ENCODE measurements around the gene AKT1. TPM values are rescaled to one million over a fixed set of nuclear protein-coding genes. Genes with fewer than 3 reads are reported as not detected.

AKT1 gene
- total and polyA plus RNA-seq, 2 donors, result 56.2 to 90.9 TPM

GRCh38 chr14:104830781-104831180 lies 35.2 kb upstream of the AKT1 start:
- 88% methylated on average over 9 of the region's 9 CpGs for WGBS
- Histone ChIP-seq H3K27ac (ENCODE audit: low read depth in 1 of 2, low read length in 1 of 2) (no peak overlapping the region), H3K4me3 (ENCODE audit: low read length in 2 of 2) (no peak overlapping the region), H3K36me3 (ENCODE audit: control insufficient read depth in 2 of 2, insufficient read depth in 2 of 2, low read length in 1 of 2) (no peaks in the 10 kb centered on the region), H3K9me3 (ENCODE audit: control insufficient read depth in 2 of 2, insufficient read depth in 1 of 2, low read length in 1 of 2) (peaks cover 0 to 1% of the 10 kb centered on the region in 2 donors), H3K27me3 (ENCODE audit: control insufficient read depth in 2 of 2, insufficient read depth in 1 of 2, low read length in 1 of 2) (peaks cover 15 to 30% of the 10 kb centered on the region in 2 donors), H3K4me1 (ENCODE audit: control insufficient read depth in 2 of 2, insufficient read depth in 2 of 2, low read length in 2 of 2) (peaks cover 0 to 16% of the 10 kb centered on the region in 2 donors)
- no peak for DNase-seq (ENCODE audit: low read depth in 6 of 9, low spot score in 9 of 9)

DNA sequence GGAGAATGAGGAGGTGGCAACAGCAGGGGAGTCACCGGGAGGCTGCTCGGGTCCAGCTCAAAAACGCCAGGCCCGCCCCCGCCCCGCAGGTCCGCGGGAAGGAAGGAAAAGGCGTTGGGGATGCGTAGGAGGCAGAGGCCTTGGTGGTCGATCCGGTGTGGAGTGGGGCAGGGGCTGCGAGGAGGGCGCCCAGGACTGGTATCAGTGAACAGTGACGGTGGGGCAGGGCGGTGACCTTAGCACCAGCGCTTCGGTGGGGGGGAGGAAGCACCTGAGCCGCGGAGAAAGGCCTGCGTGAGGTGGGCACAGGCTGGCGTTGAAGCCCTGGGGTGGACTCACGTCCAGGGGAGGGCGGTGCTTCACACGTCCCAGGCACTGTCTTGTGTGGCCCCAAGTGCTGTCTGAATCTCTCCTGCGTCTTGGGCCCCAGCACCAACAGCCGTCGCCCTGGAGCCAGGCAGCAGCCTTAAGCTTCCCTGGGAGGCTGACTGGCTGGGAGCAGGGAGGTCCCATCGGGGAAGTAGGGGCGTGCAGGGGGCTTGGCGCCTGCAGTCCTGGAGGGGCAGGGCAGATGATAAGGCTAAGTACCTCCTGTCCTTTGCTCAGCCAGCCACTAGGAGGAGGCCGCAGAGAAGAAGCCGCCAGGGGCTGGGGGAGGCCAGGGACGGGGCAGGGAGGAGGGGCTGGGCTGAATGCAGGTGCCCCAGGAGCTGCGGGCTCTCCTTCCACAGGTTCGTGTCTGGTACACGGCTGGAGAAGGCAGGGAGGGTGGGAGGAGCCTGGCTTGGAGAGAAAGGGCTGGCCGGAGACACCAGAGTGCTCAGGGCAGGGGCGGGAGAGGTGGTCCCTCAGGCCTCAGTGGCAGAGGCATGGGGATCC lies 31.9 kb upstream of the AKT1 start:
- peaks cover 0 to 10% of the 10 kb centered on the region in 2 donors for H3K9me3 ChIP-seq (ENCODE audit: control insufficient read depth in 2 of 2, insufficient read depth in 1 of 2, low read length in 1 of 2)
- 7% methylated on average over 39 of the region's 39 CpGs for WGBS
- peak in 2 of 9 donors; percentile 20 to 38 for DNase-seq (ENCODE audit: low read depth in 6 of 9, low spot score in 9 of 9)
- no peaks in the 10 kb centered on the region for H3K36me3 ChIP-seq (ENCODE audit: control insufficient read depth in 2 of 2, insufficient read depth in 2 of 2, low read length in 1 of 2)
- H3K4me3 ChIP-seq (ENCODE audit: low read length in 2 of 2), result peak overlapping the region in 1 of 2 donors; percentile 36
- peaks cover 0 to 19% of the 10 kb centered on the region in 2 donors for H3K4me1 ChIP-seq (ENCODE audit: control insufficient read depth in 2 of 2, insufficient read depth in 2 of 2, low read length in 2 of 2)
- no peak overlapping the region for H3K27ac ChIP-seq (ENCODE audit: low read depth in 1 of 2, low read length in 1 of 2)
- peaks cover 20 to 44% of the 10 kb centered on the region in 2 donors for H3K27me3 ChIP-seq (ENCODE audit: control insufficient read depth in 2 of 2, insufficient read depth in 1 of 2, low read length in 1 of 2)

DNA sequence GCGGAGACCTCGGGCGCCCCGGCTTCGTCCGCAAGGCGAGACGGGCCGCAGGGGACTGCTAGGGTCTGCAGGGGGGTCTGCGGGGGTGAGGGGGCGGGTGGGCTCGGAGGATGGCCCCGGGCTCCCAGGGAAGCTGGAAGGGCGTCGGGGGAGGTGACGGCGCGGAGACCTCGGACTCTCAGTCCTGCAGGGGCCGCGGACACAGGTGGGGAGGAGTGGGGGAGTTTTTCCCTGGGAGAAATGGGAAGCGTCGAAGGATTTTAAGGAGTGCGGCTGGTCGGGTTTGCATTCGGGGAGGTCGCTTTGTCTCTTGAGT lies 31.3 kb upstream of the AKT1 start:
- Histone ChIP-seq H3K4me3 (ENCODE audit: low read length in 2 of 2) (peak overlapping the region in 1 of 2 donors; percentile 36), H3K36me3 (ENCODE audit: control insufficient read depth in 2 of 2, insufficient read depth in 2 of 2, low read length in 1 of 2) (no peaks in the 10 kb centered on the region), H3K9me3 (ENCODE audit: control insufficient read depth in 2 of 2, insufficient read depth in 1 of 2, low read length in 1 of 2) (peaks cover 0 to 10% of the 10 kb centered on the region in 2 donors), H3K27ac (ENCODE audit: low read depth in 1 of 2, low read length in 1 of 2) (no peak overlapping the region), H3K27me3 (ENCODE audit: control insufficient read depth in 2 of 2, insufficient read depth in 1 of 2, low read length in 1 of 2) (peaks cover 20 to 44% of the 10 kb centered on the region in 2 donors), H3K4me1 (ENCODE audit: control insufficient read depth in 2 of 2, insufficient read depth in 2 of 2, low read length in 2 of 2) (peaks cover 0 to 19% of the 10 kb centered on the region in 2 donors)
- WGBS, result 4% methylated on average over 27 of the region's 27 CpGs
- DNase-seq (ENCODE audit: low read depth in 6 of 9, low spot score in 9 of 9), result no peak

DNA sequence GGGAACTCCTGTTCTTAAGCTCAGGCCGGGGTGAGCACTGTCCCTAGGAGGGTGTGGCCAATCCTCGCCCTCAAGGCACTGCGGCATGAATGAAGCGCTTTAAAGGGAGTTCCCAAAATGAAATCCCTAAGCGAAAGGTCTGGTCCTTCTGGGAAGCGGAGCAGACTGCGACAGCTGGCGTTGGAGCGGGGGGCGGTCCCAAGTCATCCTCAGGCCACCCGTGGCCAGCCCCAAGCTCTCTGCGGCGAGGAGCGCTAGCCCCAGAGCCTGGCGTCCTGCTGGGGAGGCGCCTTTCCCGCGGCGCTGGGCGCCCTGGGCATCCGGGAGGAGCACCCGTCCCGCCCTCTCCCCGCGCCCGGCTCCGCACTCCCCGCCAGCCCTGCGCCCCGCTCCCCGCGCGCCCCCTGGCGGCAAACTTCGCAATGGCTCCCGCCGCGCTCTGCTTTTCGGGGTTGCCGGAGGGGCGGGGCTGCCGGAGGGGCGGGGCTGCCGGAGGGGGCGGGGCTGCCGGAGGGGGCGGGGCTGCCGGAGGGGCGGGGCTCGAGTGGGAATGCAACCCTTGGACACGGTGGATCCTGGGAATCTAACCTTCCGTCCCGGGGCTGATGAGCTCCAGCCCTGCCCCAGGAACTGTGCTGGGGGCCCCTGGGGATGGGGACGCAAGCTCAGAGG lies 30.8 kb upstream of the AKT1 start:
- Histone ChIP-seq H3K27ac (ENCODE audit: low read depth in 1 of 2, low read length in 1 of 2) (no peak overlapping the region), H3K4me1 (ENCODE audit: control insufficient read depth in 2 of 2, insufficient read depth in 2 of 2, low read length in 2 of 2) (peaks cover 0 to 19% of the 10 kb centered on the region in 2 donors), H3K27me3 (ENCODE audit: control insufficient read depth in 2 of 2, insufficient read depth in 1 of 2, low read length in 1 of 2) (peaks cover 20 to 44% of the 10 kb centered on the region in 2 donors), H3K4me3 (ENCODE audit: low read length in 2 of 2) (peak overlapping the region; percentile 35 to 36), H3K9me3 (ENCODE audit: control insufficient read depth in 2 of 2, insufficient read depth in 1 of 2, low read length in 1 of 2) (peaks cover 0 to 10% of the 10 kb centered on the region in 2 donors), H3K36me3 (ENCODE audit: control insufficient read depth in 2 of 2, insufficient read depth in 2 of 2, low read length in 1 of 2) (no peaks in the 10 kb centered on the region)
- WGBS, result 1% methylated on average over 53 of the region's 54 CpGs
- DNase-seq (ENCODE audit: low read depth in 6 of 9, low spot score in 9 of 9), result peak; percentile 13 to 87 (median 67)

GRCh38 chr14:104824353-104824997 lies 28.9 kb upstream of the AKT1 start:
- Histone ChIP-seq H3K4me3 (ENCODE audit: low read length in 2 of 2) (no peak overlapping the region), H3K4me1 (ENCODE audit: control insufficient read depth in 2 of 2, insufficient read depth in 2 of 2, low read length in 2 of 2) (peaks cover 0 to 19% of the 10 kb centered on the region in 2 donors), H3K36me3 (ENCODE audit: control insufficient read depth in 2 of 2, insufficient read depth in 2 of 2, low read length in 1 of 2) (no peaks in the 10 kb centered on the region), H3K27me3 (ENCODE audit: control insufficient read depth in 2 of 2, insufficient read depth in 1 of 2, low read length in 1 of 2) (peaks cover 20 to 44% of the 10 kb centered on the region in 2 donors), H3K27ac (ENCODE audit: low read depth in 1 of 2, low read length in 1 of 2) (no peak overlapping the region), H3K9me3 (ENCODE audit: control insufficient read depth in 2 of 2, insufficient read depth in 1 of 2, low read length in 1 of 2) (peaks cover 0 to 10% of the 10 kb centered on the region in 2 donors)
- no peak for DNase-seq (ENCODE audit: low read depth in 6 of 9, low spot score in 9 of 9)
- WGBS, result 96% methylated on average over 2 of the region's 2 CpGs

- WGBS, result 92% methylated on average over 22 of the region's 22 CpGs
- Histone ChIP-seq H3K36me3 (ENCODE audit: control insufficient read depth in 2 of 2, insufficient read depth in 2 of 2, low read length in 1 of 2) (no peaks in the 10 kb centered on the region), H3K9me3 (ENCODE audit: control insufficient read depth in 2 of 2, insufficient read depth in 1 of 2, low read length in 1 of 2) (peaks cover 0 to 10% of the 10 kb centered on the region in 2 donors), H3K4me1 (ENCODE audit: control insufficient read depth in 2 of 2, insufficient read depth in 2 of 2, low read length in 2 of 2) (peaks cover 0 to 19% of the 10 kb centered on the region in 2 donors), H3K27ac (ENCODE audit: low read depth in 1 of 2, low read length in 1 of 2) (no peak overlapping the region), H3K27me3 (ENCODE audit: control insufficient read depth in 2 of 2, insufficient read depth in 1 of 2, low read length in 1 of 2) (peaks cover 20 to 35% of the 10 kb centered on the region in 2 donors), H3K4me3 (ENCODE audit: low read length in 2 of 2) (no peak overlapping the region)
- DNase-seq (ENCODE audit: low read depth in 6 of 9, low spot score in 9 of 9), result no peak
Measured at GRCh38 chr14:104822821-104823615, 27.5 kb upstream of the AKT1 start.

DNA sequence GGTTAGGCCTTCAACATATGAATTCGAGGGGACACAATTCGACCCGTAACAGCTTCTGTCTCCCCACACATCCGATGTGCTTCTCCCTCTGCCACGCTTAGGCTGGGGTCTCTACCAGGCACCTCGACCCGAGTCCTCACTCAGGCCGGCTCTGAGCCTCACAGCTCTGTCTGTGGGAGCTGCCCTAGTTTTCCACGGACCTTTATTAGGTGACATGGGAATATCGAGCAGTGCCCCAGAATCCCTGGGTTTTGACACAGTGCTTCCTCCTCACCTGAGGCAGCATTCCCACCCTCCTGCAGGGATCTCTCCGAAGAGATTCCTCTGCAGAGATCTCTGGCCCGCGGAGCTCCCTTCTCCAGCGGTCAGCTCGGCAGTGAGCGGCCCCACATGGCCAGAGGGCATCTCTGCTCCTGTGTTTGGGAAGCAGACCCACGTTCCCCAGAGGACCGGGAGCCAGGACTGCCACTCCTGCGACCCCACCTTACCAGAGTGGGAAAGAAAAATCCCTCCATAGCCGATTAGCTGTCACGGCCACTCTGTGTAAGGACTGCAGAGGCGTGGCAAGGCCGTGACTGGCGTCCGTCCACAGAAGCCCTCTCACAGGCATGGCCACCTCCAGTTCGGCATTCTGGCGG lies 26.5 kb upstream of the AKT1 start:
- WGBS, result 95% methylated on average over 27 of the region's 27 CpGs
- no peak overlapping the region for H3K27ac ChIP-seq (ENCODE audit: low read depth in 1 of 2, low read length in 1 of 2)
- H3K36me3 ChIP-seq (ENCODE audit: control insufficient read depth in 2 of 2, insufficient read depth in 2 of 2, low read length in 1 of 2), result no peaks in the 10 kb centered on the region
- DNase-seq (ENCODE audit: low read depth in 6 of 9, low spot score in 9 of 9), result no peak
- no peak overlapping the region for H3K4me3 ChIP-seq (ENCODE audit: low read length in 2 of 2)
- H3K27me3 ChIP-seq (ENCODE audit: control insufficient read depth in 2 of 2, insufficient read depth in 1 of 2, low read length in 1 of 2), result peaks cover 10 to 26% of the 10 kb centered on the region in 2 donors
- peaks cover 0 to 10% of the 10 kb centered on the region in 2 donors for H3K9me3 ChIP-seq (ENCODE audit: control insufficient read depth in 2 of 2, insufficient read depth in 1 of 2, low read length in 1 of 2)
- H3K4me1 ChIP-seq (ENCODE audit: control insufficient read depth in 2 of 2, insufficient read depth in 2 of 2, low read length in 2 of 2), result peaks cover 0 to 12% of the 10 kb centered on the region in 2 donors

DNA sequence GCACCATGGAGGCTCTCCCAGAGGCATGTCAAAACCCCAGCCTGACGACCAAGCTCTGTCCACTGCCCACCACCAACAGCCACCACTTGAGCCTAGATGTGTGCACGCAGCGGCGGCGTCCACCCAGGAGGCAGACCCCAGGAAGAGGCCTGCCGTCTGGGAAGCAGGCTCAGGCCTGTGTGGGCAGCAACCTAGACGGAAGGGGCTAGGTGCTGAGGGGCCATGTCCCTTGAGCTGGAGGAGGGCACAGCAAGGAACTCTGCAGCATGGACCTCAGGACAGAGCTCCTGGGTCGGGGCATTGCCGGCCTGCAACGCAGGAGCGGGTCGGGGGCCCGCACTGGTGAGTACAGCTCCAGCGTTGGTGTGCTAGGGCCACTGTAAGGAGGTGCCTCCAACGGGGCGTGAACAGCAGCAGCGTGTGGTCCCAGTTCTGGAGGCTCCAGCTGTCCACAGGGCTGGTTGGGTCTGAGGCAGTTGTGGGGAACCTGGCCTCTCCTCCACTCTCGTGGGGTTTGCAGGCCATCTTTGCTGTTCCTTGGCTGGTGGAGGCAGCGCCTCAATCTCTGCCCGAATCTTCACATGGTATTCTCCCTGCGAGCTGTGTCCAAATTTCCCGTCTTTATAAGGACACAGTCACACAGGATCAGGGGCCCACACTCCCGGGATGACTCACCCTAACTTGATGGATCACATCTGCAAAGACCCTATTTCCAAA lies 25.8 kb upstream of the AKT1 start:
- no peak for DNase-seq (ENCODE audit: low read depth in 6 of 9, low spot score in 9 of 9)
- Histone ChIP-seq H3K36me3 (ENCODE audit: control insufficient read depth in 2 of 2, insufficient read depth in 2 of 2, low read length in 1 of 2) (no peaks in the 10 kb centered on the region), H3K4me3 (ENCODE audit: low read length in 2 of 2) (no peak overlapping the region)

More for the DNA sequence above, 25.8 kb upstream of the AKT1 start:
- peaks cover 5 to 15% of the 10 kb centered on the region in 2 donors for H3K4me1 ChIP-seq (ENCODE audit: control insufficient read depth in 2 of 2, insufficient read depth in 2 of 2, low read length in 2 of 2)
- no peak overlapping the region for H3K27ac ChIP-seq (ENCODE audit: low read depth in 1 of 2, low read length in 1 of 2)
- 96% methylated on average over 23 of the region's 23 CpGs for whole genome bisulfite sequencing
- peaks cover 0 to 10% of the 10 kb centered on the region in 2 donors for H3K9me3 ChIP-seq (ENCODE audit: control insufficient read depth in 2 of 2, insufficient read depth in 1 of 2, low read length in 1 of 2)
- peaks cover 5 to 20% of the 10 kb centered on the region in 2 donors for H3K27me3 ChIP-seq (ENCODE audit: control insufficient read depth in 2 of 2, insufficient read depth in 1 of 2, low read length in 1 of 2)

Measured in thymus (tissue), 11 donors.